ENCODE data around the gene DYRK4.

DYRK4 gene

DNA sequence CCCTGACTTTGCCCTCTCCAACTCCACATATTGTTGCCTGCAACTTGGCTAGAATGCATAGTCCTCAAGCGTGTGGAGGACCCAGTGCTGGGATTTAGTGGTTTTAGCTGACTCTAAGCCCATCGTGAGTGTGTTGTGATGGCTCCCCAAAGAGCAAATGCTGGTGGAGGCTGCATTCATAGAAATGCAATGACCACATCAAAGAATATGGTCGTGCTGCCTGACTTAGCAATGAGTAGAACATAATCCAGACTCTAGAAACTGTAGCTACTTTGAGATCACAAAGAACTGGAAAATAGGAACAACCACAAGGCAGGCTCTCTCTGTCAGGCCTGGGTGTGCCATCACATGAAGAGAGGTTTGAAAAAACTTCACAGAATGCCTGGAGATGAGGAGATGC is 1.3 kb downstream of the DYRK4 start:
- no peak for DNase-seq (ENCODE audit: low spot score)

DNA sequence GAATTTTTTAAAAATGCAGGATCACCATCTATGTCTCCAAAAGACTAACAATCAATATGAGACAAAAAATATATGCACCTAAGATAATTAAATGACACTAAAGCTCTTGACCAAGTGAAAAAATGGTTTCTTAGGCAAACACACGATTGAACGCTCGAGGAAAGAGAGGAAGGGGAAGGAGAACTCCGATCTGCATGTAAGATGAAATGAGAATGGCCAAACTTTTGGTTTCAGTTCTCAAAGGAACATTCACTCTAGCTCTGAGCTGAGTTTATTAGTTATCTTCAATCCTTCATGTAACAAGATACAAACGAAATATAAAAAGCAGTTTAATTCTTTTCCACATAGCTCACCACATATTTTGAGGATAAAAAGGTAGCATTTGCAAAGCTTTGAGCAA is 2.8 kb downstream of the DYRK4 start:
- DNase-seq (ENCODE audit: low spot score), result no peak

DNA sequence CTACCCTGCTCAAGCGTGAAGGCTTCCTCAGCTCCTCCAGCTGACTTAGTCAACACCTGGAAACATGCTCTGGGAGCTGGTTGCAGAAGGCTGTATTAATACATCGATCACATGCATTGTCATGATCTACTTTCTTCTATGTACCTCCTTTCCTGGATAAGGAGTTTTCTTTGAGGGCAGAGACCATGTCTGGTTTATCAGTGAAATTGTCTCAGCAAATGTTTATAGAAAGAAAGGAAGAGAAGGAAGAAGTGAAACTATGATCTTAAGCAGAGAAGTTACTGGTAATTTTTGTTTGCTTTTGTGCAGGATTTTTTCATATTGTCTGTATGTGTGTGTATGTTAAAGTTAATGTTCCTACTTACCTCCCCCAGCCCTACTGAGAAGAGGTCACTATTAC is 4.5 kb downstream of the DYRK4 start:
- no peak for DNase-seq (ENCODE audit: low spot score)

DNA sequence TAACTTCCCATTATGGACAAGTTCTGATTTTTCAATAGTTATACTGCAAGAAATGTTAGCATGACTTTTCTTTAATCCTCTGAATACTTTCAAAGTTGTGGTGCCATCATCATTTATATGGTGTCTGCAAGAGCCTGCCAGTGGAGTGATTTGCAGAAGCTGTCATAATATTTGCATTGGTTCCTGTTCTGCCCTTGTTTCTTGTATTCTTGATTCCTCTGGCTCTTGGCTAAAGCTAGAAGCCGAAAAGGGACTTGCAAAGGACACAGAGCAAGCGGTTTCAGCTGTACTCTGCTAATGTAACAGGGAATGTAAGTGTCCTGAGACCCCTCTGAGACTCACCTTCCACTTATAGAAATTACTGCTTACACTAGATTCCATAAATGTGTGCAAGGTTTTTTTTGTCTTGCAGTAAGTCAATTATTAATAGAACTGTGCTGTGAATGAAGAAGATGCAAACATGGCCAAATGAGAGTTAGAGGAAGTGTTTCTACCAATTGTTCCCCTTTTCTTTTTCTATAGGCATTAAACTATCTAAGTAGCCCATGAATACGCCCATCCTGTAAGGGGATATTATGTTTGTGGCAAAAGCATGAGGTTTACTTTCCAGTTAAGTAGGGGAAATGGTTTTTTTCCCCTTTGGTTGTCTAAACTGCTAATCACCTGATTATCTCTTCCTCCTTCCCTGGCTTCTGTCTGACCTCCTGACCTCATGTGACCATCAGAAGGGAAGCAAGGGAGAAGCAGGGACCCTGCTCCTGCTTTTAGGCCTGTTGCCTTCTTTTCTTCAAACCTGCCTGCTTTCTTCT is 5.3 kb downstream of the DYRK4 start:
- no peak for DNase-seq (ENCODE audit: low spot score)

DNA sequence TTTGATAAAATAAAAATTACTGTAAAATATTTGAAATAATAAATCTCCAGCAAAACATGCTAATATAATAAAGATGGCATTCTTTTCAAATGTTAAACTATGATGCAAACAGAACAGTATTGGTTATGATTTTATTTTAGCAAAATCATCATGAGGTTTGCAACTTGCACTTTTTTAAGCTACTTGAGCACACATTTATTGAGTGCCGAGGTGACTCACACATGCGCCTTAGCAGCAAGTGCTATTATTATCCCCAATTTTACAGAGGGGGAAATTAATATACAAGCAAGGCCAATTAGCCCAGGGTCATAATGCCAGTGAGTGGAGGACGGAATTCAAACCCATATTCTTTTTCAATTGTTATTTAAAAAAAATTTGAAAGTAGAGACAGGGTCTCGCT is 7.3 kb downstream of the DYRK4 start:
- no peak for DNase-seq (ENCODE audit: low spot score)

DNA sequence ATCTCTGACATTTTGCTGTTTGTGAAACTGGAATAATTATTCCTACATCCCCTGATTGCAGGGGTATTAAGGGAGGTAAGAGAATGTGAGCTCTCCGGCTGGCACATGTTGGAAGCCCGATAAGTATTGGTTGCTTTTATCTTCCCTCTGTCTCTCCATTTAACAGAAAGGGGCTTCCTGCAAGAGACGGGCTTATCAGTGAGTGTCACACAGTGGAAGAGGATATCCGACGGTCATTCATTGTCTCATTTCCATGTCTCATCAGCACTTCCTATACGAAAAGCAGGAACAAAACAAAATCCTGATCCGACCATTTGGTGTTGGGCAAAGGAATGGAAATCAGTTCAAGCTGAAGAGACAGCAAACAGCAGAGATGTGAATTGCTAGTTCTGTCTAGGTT is 10.7 kb downstream of the DYRK4 start:
- DNase-seq (ENCODE audit: low spot score), result no peak

DNA sequence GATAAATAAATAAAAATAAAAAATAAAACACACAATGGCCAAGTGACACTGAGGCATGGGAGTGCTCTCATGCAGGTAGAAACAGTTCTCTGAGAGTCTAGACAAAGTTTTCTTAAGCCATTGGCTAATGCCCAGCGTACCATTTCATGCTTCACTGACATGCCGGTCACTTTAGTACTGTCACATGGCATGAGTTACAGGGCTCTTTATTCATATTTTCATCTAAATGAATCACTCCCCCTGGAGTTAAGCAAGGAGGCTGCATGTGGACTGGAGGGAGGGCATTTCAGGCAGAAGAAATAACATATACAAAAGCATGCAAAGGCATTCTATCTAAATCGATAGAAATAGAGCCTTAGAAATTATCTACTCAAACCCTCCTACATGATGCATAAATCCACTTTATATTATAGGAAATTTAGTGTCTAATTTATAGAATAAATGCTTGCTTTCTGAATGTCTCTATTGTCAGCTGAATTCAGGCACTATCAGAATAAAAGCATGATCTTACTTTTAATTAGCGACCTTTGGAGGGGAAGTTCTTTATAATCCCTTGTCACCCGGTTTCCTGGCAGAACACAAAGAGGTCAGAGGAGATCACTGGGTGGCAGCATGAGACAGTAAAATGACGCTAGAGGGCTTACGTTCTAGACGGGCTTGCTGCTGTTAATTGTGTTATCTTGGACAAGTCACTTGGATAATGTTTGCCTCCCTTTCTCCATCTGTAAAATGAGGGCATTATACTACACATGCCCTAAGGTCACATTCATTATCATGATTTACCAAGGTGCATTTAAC is 17.5 kb downstream of the DYRK4 start:
- DNase-seq (ENCODE audit: low spot score), result no peak

DNA sequence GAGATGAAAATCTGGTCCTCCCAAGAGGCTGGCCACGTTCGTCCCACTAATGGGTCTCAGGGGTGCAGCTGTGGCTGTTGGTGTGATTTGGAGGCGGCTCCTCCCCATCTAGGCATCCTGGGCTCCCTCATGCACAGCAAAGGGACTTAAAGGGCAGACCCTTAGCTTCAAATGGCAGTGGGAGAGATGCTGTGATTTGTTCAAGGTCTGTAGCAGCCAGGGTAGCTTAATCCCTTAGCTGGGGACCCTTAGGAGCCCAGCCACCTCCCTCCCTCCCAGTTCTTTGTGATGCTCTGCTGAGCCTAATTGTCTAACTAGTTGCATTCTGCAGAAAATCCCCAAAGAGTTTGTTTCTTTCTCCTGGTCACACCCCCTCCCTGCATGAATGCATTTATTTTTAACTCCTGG is 18.3 kb downstream of the DYRK4 start:
- no peak for DNase-seq (ENCODE audit: low spot score)

DNA sequence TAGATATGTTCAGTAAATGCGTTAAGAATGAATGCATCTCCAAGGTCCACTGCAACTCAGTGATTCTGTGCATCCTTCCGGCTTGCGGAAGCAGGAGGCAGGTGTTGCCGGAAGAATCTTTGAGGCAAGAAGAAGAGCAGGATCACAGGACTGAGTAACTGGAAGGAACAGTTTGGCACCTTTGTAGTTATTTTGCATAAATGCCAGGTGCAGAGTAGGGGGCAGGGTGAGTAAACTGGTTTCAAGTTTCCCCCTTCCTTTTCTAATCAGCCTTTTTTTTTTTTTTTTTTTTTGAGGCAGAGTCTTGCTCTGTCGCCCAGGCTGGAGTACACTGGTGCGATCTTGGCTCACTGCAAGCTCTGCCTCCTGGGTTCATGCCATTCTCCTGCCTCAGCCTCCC is 22.3 kb downstream of the DYRK4 start:
- no peak for DNase-seq (ENCODE audit: low spot score)

DNA sequence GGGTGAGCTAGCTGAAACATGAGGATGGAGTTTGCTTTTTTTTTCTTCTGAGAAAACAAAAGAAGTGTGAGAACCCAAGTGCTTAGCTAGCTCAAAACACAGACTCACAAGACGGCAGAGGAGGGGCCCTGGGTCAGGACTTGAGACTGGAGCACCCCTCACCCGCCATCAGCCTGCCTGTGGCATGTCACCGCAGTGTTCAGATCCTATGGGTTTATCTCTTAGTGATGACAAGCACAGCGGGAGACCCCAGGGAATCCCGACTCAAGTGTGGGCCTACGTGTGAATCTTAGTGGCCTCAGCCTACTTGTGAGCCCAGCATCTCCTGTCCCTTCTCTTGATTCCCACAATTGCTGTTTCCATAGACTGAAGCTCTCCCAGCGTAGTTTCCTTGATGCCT is 22.9 kb downstream of the DYRK4 start:
- DNase-seq (ENCODE audit: low spot score), result no peak

DNA sequence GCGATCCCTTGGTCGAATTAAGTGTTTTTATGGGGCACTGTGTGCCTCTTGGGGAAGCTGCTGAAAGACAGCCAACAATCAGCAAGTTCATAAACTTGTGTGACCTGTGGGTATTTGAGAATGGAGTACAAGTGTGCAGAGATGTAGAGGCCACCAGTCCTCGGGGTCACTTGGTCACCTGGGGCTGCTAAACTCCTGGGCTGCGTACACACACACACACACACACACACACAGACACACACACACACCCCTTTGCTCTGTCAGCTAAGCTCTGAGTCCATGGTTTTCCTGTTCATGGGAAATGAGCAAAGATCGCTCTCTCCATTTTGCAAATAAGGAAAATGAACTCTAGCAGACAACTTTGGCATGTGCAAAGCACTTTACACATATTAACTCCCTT is 24.5 kb downstream of the DYRK4 start:
- DNase-seq (ENCODE audit: low spot score), result no peak

DNA sequence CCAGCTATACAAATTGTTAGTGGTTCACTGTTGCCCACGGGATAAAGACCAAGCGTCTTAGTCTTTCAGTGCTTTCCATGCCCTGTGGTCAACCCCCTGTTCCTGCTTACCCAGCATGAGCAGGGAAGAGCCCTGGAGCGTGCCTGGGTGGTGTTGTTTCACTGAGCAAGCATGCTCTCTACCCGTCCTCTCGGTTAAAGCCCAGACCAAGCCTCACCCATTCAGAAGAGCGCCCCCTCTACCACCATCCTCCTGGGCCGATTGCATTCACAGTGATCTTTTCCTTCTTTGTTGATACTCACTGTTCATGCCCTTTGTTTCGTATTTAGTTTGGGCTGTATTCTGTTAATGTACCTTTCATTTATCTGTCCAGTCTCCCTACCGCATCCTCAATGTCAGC is 25.1 kb downstream of the DYRK4 start:
- no peak for DNase-seq (ENCODE audit: low spot score)

DNA sequence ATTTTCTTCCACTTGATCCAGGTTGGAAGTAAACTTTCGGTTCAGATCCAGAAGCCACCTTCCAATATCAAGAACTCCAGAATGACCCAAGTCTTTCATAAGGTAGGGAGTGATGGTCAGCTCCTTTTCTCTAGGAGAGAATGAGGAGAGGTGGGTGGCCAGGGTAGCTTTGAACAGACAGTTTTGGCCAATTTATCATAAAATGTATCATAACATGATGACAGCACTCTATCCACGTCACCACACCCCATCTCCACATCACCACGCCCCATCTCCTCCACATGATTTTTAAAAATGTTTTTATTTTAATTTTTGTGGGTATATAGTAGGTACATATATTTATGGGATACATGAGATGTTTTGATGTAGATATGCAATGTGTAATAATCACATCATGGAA is 26.9 kb downstream of the DYRK4 start:
- DNase-seq (ENCODE audit: low spot score), result no peak

DNA sequence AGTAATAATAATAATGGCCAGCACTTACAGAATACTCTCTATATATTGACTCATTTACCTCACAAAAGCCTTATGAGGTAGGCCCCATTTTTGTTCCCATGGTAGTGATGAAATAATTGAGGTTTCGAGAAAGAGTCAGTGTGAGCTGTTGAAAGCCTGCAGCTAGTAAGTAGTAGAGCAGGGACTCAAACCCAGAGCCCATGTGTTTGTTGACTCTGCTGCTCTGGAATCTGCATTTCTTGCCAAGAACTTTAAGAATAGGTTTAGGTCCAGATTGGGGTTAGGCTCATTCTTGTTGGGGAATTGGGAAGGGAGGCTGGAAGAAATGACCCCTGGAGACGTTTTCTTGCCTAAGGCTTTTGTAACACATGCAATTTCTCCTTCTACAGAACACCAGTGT is 27.9 kb downstream of the DYRK4 start:
- DNase-seq (ENCODE audit: low spot score), result no peak

DNA sequence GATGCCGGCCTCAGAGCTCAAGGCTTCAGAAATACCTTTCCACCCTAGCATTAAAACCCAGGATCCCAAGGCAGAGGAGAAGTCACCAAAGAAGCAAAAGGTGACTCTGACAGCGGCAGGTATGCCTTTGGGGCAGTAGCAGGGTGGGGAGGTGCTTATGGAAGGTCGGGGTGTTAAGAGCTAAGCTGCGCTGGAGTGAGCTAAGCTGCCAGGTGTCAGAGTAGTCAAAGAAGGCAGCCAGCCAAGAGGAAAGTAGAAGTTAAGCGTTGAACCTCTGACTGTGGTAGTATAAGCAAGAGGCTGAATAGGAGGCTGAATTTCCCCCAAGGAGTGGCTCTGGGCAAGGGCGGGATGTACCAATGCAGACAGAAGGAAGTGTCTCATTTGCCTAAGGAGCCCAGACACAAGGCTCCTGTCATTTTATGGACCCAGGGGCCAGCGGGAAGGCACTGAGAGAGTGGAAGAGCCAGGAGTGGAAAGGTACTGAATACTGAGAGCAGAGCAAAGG is 29.2 kb downstream of the DYRK4 start:
- no peak for DNase-seq (ENCODE audit: low spot score)

DNA sequence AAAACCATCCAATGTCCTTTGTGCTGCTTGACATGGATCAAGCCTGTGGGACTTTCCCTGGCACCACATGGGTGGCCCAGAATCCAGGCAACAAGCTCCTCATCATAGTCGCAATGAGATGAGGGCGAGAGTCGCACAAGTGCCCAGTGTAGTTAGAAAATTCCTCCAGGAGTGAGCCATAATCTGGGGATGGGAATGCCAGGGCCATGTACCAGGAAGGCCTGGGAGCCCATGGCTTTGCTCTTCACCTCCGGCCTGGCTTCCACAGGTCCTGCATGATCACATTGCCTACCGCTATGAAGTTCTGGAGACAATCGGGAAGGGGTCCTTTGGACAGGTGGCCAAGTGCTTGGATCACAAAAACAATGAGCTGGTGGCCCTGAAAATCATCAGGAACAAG is 33.9 kb downstream of the DYRK4 start:
- DNase-seq (ENCODE audit: low spot score), result no peak

DNA sequence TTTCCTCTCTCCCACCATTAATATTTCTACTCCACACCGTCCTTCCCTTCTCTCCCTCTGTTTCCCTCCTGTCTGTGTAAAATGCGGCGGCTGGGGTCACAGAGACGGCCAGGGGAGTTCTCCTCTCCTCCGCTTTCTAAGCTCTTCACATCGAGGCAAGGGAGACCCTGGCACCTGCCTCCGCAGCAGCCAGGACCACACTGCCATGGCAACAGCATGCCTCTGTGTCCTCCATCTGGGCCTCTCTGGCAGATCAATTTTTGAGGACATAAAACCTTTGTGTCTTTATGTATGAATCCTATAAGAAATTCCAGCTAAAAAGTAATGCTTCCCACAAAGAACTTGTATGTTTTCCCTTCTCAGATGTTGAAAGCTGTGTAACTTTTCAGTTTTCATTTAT is 41.4 kb downstream of the DYRK4 start:
- DNase-seq (ENCODE audit: low spot score), result no peak

DNA sequence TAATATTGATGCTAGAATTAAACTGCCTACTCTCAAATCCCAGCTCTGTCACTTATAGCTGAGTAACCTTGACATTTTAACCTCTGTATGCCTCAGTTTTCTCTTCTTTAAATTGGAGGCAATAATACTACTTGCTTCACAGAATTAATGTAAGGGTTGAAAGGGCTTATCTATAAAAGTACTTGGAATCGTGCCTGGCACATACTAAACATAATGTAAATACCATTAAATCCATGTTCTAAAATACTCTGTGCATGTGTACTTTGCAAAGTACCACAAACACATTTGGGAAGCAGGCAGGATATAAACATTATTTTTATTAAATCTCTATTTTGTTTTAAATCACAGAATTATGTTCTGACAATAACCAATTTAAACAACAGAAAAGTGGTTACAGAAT is 41.9 kb downstream of the DYRK4 start:
- DNase-seq (ENCODE audit: low spot score), result no peak

DNA sequence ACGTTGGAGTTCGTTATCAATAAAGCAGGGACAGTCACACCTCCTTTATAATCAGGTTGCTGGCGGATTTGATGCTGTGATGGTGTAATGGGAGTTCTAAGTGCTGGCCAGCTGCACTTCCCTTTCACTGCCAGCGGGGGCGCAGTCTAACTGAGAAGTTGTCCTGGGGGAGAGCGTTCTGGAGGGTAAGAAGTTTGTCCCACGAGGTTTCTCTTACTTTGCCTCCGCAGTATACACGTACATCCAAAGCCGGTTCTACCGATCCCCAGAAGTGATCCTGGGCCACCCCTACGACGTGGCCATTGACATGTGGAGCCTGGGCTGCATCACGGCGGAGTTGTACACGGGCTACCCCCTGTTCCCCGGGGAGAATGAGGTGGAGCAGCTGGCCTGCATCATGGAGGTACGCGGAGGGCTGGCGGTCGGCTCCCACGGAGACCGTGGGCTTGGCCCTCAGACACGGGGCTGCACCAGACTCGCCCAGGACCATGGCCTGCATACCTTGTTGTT is 42.7 kb downstream of the DYRK4 start:
- peak; percentile 81 for DNase-seq (ENCODE audit: low spot score)

DNA sequence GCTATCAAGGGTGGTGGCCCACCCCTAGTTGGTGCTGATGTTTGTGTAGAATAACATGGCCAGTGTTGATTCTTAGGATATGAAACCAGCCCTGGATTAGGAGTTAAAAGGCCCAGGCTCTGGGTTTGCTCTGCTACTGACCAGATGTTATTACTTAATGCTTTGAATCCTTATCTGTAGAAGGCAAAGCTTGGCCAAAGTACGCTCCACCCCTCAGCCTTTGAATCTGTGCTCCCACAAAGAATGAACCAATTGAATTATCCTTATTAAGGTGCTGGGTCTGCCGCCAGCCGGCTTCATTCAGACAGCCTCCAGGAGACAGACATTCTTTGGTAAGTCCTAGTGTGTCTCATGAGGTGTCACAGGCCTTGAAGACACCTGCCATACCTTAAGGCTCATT is 45.0 kb downstream of the DYRK4 start:
- no peak for DNase-seq (ENCODE audit: low spot score)

DNA sequence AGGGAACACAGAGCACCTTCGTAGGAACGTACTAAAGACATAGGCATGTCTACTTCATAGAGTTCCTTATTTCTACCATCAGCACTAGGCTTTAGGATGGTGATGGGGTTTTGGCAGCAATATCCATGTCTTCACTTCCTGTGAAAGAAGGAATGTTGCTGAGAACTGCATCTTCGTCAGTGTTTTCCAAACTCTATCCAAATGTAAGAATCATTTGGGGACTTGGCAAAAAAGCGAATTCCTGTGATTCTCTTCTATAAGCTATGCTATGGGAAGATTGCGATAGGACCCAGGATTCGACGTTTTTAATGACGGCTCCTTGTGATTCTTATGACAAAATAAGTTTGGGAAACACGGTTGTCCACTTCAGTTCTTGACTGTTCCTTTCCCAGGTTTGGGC is 47.1 kb downstream of the DYRK4 start:
- DNase-seq (ENCODE audit: low spot score), result no peak

DNA sequence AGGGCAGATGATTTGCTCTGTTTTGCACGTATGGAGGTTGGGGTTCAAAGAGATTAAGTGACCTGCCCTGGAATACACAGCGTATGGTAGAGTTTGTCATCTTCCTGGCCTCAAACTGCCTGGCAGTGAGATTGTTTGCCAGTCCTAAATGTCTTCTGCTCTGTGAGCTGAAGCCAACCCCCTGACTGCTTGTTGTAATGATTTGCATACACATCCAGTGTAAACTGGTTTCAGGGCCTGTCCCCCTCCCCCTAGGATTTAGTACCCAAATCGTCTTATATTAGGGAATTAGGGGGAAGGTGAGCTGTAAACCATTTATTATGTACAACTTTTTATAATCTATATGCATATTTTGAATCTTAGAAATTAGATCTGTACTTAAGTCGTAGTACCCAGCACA is 48.5 kb downstream of the DYRK4 start:
- no peak for DNase-seq (ENCODE audit: low spot score)

DNA sequence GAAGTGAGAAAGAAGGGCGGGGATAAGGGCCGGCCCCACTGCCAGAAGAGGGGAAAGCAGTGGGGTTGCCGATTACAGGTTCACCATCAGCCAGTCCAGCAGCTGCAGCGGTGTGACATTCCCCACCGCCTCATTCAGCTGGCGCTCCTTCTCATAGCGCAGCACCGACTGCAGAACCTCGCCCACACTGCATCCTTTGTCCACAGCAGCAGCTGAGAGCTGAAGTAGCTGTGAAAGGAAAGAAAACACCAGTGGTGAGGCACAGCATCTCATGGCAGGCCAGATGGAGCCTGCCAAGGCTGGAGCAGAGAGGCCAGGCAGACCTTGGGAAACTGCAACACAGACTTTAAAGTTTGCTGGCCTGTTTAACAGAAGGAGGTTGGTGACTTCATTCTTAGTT is 53.7 kb downstream of the DYRK4 start:
- DNase-seq (ENCODE audit: low spot score), result no peak
